HG03342 (cell line): ENCODE measurements around the gene REG4.
"Not testable (repeated sequence)": the region's sequence is repeated elsewhere in the genome, so short reads cannot be mapped to it uniquely, and the experiment has no call there.

Experiments
- ATAC-seq: cut with Tn5 transposase; IDR thresholded peaks from one replicate; pipeline ENCODE4 v1.9.1; 2021; ENCODE audit warnings: mild to moderate bottlenecking, moderate library complexity; ENCODE audit not compliant: unreplicated experiment

The REG4 gene

GRCh38 chr1:119808491-119808890 lies 2.8 kb downstream of the REG4 start:
- ATAC-seq: no peak

GRCh38 chr1:119806489-119806888 lies 4.8 kb downstream of the REG4 start:
- ATAC-seq: no peak

- ATAC-seq: no peak
These were observed 5.5 kb downstream of the REG4 start for GRCh38 chr1:119805746-119806145.

GRCh38 chr1:119805247-119805646 lies 6.0 kb downstream of the REG4 start:
- no peak for ATAC-seq

GRCh38 chr1:119799599-119800177 lies 11.6 kb downstream of the REG4 start:
- no peak for ATAC-seq

DNA sequence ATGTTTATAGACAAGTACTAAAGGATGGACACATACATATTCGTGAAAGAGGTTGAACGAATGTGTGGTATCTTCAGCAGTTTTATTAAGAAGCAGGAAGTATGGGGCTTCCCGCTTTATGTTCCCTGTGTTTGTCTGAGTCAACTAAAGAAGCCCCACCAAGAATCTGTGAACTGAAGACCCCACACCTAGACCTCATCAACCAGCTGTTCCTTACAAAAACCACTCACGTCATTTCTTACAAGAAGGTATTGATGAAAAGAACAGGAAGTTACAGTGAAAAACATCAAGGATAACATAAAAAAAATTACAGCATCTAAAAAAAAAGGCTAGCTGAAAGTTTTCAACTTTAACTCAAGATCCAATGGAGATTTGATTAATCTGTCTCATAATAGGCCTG lies 12.3 kb downstream of the REG4 start:
- no peak for ATAC-seq

DNA sequence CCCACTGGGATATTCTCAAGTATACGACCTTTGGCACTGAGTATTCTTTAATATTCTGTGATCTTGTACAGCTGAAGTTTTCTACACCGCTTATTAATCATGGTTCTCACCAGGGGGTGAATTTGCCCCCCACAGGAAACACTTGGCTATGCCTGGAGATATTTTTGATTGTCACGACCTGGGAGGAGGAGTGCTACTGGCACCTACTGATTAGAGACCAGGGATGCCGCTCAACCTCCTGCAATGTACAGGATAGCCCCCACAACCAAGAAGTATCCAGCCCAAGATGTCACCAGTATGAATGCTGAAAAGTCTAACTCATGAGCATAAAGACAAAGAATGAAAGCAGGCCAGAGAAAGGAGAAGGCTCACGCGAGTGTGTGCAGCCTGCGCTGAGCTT lies 13.7 kb downstream of the REG4 start:
- no peak for ATAC-seq

DNA sequence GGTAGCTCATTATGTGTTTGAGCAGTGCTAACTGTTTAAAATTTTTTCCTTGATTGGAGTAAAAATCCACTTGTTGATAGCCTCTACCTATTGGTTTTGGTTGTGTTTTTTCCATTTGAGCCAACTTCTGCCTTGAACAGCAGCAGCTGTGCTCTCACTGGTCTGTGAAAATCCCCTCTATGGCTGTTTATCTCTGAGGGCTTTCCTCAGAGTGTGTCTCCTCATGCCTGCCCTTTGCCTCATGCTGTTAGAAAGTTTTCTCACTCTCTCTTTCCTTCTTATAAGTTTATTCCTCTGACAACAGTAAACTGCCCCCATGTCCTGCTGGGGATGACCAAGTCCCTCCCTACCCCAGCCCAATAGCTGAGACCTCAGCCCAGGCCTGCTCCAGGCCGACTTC lies 14.1 kb downstream of the REG4 start:
- no peak for ATAC-seq

- ATAC-seq: no peak
These were observed 15.7 kb downstream of the REG4 start for GRCh38 chr1:119795261-119796200.

DNA sequence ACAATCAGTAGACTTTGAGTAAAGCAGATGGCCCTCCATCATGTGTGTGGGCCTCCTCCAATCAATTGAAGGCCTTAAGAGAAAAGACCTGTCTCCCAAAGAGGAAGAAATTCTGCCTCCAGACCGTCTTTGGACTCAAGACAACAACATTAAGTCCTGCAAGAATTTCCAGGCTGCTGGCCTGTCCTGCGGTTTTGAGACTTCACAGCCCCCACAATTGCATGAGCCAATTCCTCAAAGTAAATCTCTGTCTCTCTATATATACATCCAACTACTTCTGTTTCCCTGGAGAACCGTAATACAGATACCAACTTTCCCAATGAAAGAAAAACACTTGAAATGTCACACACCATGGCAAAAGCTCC lies 16.4 kb downstream of the REG4 start:
- no peak for ATAC-seq

GRCh38 chr1:119794230-119794875 lies 16.9 kb downstream of the REG4 start:
- ATAC-seq: no peak

GRCh38 chr1:119791377-119791776 lies 19.9 kb downstream of the REG4 start:
- no peak for ATAC-seq

DNA sequence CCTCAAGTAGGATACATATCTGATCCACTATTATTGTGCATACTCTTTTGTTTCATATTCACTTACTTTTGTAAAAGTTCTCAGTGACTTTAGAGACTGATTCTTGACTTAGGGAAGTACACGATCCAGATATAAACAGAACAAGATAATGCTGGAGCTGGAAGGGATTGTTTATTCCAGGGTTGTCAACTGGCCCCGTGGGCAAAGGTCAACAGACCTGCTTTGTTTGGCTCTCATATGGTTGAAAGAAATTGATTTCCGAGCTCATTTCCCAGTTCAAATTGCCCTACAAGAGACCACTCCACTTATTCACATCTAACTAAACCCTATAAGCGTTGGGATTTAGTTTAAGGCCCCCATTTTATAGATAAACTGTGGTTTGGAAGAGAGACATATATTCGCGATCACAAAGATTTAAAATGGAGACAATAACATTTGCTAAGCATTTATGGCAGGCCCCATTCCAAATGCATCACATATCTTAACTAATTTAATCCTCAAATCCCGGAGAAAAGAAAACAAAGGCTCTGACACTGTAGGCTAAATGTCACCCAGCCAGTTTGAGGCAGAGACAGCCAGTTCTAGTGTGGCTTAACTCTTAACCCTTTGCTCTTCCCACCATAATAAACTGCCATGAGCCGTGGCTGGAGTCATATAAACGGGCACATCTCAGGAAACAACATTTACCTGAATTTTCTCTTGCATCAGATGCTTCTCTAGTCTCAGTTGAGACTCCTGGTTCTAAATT lies 20.6 kb downstream of the REG4 start:
- ATAC-seq: no peak

DNA sequence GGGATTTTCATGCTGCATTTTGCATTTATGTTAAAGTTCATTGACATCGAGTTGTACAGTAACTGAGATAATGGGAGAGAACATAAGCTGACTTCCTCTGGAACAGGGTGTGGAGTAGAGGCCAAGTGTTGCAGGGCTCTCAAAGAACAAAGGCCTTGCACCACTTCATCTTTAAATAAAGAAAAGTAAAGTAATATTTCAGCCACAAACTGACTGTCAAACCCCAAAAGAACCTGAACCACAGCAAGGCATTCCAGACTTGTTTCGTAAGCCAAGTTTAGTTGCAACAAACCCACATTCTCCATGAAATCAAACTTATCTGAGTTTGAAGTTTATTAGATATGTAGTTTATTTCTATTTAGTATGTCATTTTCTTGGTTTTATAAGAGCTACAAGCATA lies 23.5 kb downstream of the REG4 start:
- ATAC-seq: no peak

- ATAC-seq: not testable (repeated sequence)
These were observed 24.7 kb downstream of the REG4 start for GRCh38 chr1:119786473-119787050.

- ATAC-seq: not testable (repeated sequence)
These were observed 25.2 kb downstream of the REG4 start for GRCh38 chr1:119786046-119786445.

DNA sequence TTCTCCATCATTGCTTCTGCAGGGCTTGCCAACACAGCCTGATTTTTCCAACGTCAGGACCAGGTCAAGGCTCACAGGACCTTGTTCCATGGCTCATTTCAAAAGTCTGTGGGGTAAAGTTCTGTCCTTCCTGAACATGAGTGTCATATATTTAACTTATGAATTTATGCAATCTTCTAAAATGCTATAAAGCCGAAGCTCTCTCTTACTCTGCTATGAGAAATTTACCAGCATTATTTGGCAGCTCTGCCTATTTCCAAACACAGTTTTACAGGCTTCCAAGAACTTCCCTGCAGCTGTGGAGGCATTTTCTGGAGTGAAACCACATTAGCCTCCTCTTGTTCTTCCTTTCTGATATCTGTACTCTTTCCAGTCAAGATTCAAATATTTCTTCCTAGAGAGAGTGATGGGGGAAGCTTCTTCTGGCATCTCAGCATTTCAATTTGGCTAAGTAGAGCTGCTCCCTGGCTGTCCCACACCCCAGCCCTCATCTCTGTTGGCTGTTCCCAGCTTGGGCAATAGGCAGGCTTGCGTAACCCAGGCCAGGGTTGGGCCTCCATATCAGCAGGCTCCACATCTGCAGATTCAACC lies 27.0 kb downstream of the REG4 start:
- ATAC-seq: no peak

- no peak for ATAC-seq
These were observed 27.7 kb downstream of the REG4 start for GRCh38 chr1:119783354-119784185.

- ATAC-seq: no peak
These were observed 28.5 kb downstream of the REG4 start for GRCh38 chr1:119782631-119783325.
